HG03378 (cell line): Measurements from ENCODE around the gene IL11.
"Not testable (repeated sequence)": the region's sequence is repeated elsewhere in the genome, so short reads cannot be mapped to it uniquely, and the experiment has no call there.

Experiments
- ATAC-seq: cut with Tn5 transposase; IDR thresholded peaks from one replicate; pipeline ENCODE4 v1.9.1; 2021; ENCODE audit warnings: mild to moderate bottlenecking, moderate library complexity; ENCODE audit not compliant: unreplicated experiment

The IL11 gene

DNA sequence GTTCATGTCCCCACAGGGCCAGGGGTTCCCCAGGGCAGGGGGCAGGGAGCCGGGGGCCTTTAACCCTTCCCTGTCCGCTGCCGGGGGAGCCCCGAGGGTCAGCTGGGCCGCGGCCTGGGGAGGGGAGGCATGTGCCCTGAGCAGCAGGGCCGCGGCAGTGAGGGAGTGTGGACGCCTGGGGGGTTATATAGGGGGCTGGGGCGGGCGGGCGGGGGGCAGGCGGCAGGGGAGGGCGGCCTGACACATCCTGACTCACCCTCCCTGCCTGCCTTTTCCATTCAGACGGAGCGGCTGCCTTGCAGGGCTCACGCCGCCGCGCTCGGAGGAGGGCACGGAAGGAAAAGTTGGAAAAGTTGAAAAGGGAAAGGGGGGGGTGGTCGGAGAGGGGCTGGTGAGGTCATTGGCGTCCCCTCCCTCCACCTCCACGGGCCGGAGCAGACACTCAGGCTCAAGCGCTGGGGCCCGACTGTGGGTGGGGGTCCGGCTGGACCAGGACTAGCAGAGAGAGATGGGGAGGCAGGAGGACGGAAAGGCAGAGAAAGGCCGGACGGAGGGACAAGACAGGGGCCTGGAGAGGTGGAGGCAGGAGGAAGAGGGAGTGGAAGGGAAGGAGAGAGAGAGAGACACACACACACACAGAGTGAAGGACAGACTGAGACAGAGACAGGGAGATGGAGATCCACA, at the start of gene IL11:
IL11 (minus strand) TSS at position 159 of the 684 bp plus-strand sequence; CDS start at position 6, 153 bp downstream.
- ATAC-seq, result no peak

DNA sequence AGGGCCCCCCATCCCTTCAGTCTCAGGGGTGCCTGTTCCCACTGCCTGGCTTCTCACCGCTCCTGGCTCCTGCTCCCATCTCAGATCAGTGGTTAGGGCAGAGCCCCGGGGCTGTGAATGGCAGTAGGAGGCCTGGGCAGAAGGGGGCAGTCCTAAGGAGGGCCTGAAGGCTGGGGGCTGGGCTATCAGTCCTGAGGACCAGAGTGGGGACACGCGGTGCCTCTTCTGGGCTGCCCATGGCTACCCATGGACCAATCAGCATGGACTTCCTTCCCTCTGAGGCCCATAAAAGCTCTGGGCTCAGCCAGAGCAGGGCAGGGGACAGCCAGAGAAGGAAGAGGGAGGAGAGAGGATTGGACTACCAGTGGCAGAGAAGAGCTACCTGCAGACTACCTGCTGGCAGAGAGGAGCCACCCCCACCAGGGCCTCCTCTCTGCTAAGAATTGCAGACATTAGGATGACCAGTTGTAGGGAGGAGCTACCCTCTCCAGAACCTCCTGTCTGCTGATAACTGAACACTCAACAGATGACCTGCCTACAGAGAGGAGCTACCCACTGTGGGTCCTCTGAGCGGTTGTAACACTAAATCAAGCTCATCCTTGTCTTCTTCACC, 49.5 kb upstream of the IL11 start:
- no peak for ATAC-seq

DNA sequence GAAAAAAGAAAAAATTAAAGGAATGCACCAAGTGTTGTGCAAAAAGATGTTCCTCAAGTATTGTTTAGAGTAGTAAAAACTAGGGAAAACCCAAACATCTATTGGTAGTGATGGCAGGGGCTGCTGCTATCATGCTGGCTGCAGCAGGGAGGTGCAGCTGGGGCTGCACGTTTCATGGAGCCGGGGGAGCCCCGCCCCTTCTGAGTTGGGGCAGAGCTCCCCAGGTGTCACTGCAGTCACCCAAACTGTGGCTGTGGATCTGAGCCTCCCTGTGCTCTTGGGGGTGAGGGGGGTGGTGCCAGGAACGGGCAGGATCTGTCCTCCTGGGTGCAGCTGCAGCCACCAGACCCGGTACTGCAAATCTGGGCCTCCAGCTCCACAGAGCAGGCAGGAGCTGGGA, 48.8 kb upstream of the IL11 start:
- no peak for ATAC-seq

GRCh38 chr19:55418185-55418584, 47.9 kb upstream of the IL11 start:
- no peak for ATAC-seq

- ATAC-seq, result no peak
Observed at GRCh38 chr19:55410168-55410567, 39.9 kb upstream of the IL11 start.

DNA sequence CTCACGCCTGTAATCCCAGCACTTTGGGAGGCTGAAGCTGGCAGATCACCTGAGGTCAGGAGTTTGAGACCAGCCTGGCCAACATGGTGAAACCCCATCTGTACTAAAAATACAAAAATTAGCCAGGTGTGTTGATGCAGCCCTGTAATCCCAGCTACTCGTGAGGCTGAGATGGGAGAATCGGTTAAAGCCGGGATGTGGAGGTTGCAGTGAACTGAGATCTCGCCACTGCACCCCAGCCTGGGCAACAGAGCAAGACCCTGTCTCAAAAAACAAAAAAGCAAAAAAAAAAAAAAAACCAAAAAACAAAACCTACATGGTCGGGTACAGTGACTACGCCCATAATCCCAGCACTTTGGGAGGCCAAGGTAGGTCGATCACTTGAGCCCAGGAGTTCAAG, 38.9 kb upstream of the IL11 start:
- ATAC-seq, result not testable (repeated sequence)

DNA sequence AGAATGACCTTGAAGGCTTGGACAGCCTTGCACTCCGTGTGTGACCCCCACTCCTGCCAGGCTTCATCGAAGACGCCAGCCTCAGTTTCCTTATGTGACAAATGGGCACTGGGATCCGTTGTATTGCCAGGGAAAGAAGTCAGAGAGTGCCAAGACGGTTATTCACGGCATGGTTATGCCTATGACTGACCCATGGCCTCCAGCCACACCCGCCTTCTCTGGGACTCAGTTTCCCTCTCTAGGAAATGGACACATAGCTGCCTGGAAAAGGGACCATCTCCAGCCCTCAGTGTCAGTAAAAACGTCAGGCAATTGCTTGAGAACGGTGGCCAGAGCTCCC, 38.2 kb upstream of the IL11 start:
- ATAC-seq, result no peak

DNA sequence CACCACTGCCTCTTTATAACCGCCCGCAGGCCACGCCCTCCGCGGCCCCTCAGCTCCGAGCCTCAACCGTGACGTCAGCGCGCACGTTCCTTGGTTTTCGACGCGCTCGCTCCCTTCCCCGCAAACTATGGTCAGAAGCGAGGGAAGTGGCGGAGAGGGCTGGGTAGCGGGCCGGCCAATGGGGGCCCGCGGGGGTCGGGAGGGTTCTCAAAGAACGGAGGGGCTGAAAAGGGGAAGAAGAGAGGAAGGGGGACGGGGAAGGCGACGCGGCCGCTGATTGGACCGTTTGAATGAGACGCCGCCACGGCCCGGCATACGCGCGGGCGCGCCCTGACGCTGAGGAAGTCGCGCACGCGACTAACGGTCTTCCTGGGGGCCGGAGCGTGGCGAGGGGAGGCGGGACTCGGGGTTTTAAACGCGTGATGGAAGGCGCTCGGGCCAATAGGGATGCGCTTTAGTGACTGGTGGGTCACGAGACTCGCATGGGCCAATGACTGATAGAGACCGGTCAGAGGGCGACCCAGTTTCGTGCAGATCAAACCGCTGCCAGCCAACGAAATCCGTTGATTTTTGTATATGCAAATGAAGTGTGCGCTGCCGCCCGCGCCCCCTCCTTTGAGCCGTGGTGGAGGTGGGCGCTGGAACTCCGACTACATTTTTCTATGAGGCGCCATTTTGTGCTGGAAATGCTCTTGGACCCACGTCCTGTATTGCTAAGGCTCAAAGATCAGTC, 37.7 kb upstream of the IL11 start:
- peak; percentile 85 for ATAC-seq

GRCh38 chr19:55407550-55407799, 37.2 kb upstream of the IL11 start, which contains the start of gene UBE2S:
Gene UBE2S, minus strand, starts transcription at chr19:55407788. Its CDS starts 199 bp downstream, at chr19:55407589.
- ATAC-seq, result not testable (repeated sequence)

- no peak for ATAC-seq
Observed at GRCh38 chr19:55406826-55407549, 36.7 kb upstream of the IL11 start.

GRCh38 chr19:55406091-55406825, 36.0 kb upstream of the IL11 start:
- no peak for ATAC-seq

DNA sequence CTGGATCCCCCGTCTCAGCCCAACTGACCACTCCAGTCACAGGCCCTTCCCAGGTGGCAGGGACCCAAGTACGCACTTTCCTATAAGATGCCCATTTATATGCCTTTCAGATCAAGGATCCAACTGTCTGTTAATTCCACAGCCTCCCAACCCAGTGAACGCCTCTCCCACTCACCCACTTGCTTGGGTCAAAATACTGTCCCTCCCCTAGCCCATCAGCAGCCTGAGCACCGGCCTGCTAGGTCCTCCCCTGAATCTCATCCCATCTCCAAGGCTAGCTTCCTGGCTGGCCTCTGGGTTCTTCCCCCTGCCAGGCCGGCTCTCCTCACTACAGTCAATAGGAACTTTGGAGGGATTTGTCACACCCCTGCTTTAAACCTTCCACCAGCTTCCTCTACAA, 35.4 kb upstream of the IL11 start:
- no peak for ATAC-seq

DNA sequence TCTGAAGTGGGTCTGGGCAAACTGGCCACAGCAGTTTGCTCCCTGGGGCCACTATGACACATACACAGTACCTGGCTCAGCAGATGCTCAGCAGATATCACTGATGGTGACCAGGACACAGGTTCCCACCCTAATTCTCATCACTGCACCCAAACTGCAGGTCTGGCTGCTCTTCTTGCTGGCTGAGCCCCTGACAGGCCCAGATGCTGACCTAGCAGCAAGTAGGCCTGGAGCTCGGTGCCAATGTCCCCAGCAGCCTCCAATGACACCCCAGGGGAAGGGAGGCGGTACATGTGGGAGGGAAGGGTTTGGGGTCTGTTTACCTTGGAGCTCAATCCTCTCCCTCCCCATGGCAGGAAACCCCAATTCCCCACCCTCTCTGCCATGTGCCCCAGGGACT, 32.2 kb upstream of the IL11 start:
- ATAC-seq, result no peak

- not testable (repeated sequence) for ATAC-seq
Observed at GRCh38 chr19:55401390-55401789, 31.1 kb upstream of the IL11 start.

DNA sequence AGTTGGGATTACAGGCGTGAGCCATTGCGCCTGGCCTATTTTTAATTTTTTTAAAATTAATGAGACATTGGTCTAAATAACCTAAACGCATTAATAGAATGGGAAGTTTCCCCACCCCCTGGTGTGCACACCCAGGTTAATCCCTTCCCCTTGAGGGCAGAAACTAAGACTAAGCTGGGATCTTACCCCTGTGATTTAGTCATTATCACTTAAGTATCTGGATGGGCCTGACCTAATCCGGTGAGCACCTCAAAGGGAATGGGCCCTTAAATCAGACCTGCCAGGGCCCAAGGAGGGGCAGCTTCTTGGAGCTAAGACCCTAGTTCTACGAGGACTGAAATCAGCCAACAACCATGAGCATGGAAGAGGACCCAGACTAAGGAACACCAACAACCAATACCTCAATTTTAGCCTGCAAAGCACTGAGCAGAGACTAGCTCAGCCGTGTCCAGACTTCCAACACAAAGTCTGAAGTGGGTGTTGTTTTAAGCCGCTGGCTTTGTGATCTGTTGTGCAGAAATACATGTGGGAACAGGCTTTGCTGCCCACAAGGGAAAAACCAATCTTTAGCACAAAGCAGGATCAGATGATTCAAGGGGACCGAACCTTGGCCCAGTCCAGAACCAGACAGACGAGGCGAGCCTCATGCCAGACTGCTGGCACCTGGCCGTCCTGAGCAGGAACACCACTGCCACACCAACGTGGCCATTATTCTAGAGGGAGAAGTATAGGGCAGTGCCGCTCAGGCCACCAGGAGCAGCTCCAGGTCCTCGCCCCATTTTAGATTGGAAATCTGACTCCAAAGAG, 30.2 kb upstream of the IL11 start:
- no peak for ATAC-seq

DNA sequence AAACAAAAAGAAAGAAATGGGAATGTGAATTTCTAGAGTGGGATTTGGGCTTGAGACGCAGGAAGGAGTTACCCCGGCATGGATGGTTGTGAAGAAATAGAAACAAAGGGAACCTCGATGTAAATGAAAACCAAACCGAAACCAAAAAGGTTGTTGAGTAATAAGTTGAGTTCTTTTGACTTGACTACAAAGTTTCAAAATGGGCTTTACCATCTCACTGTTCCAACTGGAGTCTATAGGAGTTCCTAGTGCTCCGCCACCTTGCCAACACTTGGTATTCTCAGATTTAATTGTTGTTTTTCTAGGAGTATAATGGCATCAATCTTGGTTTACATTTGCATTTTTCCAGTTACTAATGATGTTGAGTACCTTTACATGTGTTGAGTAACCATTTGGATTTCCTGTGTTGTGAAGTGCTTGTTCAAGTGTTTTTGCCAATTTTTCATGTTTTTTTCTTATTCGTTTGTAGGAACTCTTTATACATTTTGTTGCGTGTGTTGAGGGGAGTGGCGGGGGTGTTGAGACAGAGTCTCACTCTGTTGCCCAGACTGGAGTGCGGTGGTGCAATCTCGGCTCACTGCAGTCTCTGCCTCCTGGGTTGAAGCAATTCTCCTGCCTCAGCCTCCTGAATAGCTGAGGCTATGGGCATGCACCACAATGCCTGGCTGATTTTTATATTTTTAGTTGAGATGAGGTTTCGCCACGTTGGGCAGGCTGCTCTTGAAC, 28.1 kb upstream of the IL11 start:
- no peak for ATAC-seq

DNA sequence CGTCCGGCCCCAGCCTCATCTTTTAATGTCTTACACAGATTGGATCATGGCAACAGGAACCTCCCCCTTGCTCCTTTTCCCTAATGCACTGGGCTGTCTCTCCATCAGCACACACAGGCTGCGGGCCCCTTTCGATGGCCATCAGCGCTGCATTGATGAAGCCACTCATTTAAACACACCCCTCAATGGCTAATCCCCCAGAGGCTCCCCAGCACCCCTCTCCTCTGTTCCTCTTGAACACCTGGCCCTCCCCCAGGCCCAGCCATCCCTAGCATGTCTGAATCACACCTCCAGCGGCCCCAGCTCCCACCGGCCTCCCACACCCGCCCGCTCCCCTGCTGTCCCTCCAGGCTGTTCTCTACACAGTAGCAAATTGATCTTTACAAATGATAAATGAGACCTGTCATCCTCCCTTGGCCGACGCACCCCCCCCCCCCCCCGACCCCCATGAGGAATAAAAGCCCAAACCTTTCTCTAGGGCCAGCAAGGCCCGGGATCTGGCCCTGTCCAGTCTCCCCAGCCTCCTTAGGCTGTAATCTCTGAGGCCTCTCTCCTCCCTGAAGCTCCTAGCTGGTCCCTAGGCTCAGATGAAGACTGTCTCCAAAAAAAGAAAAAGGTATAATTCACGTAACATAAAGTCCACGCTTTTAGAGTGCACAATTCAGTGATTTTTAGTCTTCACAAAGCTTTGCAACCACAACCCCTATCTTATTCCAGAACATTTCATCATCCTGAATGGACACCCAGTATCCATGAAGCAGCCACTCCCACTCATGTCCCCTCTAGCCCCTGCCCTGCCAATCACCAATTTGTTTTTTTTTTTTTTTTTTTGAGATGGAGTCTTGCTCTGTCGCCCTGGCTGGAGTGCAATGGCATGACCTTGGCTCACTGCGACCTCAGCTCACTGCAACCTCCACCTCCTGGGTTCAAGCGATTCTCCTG, 22.8 kb upstream of the IL11 start:
- ATAC-seq, result no peak
